GM06990 (cell line): ENCODE data around the gene INS.

Experiments
- DNase-seq: peaks from one replicate; pipeline ENCODE4 v3.0.0-alpha.2; 2011; ENCODE audit not compliant: insufficient read length; ENCODE audit errors: extremely low read depth
- H3K27me3 ChIP-seq: replicated peaks from 2 replicates; pipeline ENCODE4 v1.6.0; 2011; ENCODE audit warnings: low read length; ENCODE audit not compliant: control insufficient read depth, insufficient read depth
- H3K36me3 ChIP-seq: 2 replicates; pipeline ENCODE4 v1.5.1; 2011; ENCODE audit warnings: low read length; ENCODE audit not compliant: control insufficient read depth, insufficient read depth
- H3K4me3 ChIP-seq: replicated peaks from 2 replicates; pipeline ENCODE4 v1.5.1; 2011; ENCODE audit warnings: low read depth, mild to moderate bottlenecking, control low read depth, low read length
- CTCF ChIP-seq: IDR thresholded peaks from 2 replicates; pipeline ENCODE4 v1.5.1; 2011; ENCODE audit warnings: low read length, control low read depth, mild to moderate bottlenecking, inconsistent platforms; ENCODE audit not compliant: insufficient read depth, poor library complexity, severe bottlenecking

The INS gene

GRCh38 chr11:2121227-2122130 is 39.5 kb downstream of the INS start:
- no peak for DNase-seq
- Histone ChIP-seq H3K27me3 (no peaks in the 10 kb centered on the region; the same call in 1 of the 2 replicates), H3K4me3 (no peak overlapping the region), H3K36me3 (no peaks in the 10 kb centered on the region)
- TF ChIP-seq CTCF: no peak

- Histone ChIP-seq H3K27me3 (no peaks in the 10 kb centered on the region; the same call in 1 of the 2 replicates), H3K36me3 (no peaks in the 10 kb centered on the region)
Observed at GRCh38 chr11:2120359-2121100, 40.5 kb downstream of the INS start.

GRCh38 chr11:2118677-2119076 is 42.3 kb downstream of the INS start:
- no peak overlapping the region for H3K4me3 ChIP-seq
- no peak for TF ChIP-seq CTCF
- no peaks in the 10 kb centered on the region; the same call in 1 of the 2 replicates for H3K27me3 ChIP-seq
- DNase-seq: no peak
- H3K36me3 ChIP-seq: no peaks in the 10 kb centered on the region

More at GRCh38 chr11:2120359-2121100, 40.5 kb downstream of the INS start:
- no peak for TF ChIP-seq CTCF
- H3K4me3 ChIP-seq: no peak overlapping the region
- no peak for DNase-seq

GRCh38 chr11:2116680-2117079 is 44.3 kb downstream of the INS start:
- no peak for DNase-seq
- H3K36me3 ChIP-seq: no peaks in the 10 kb centered on the region
- H3K27me3 ChIP-seq: no peaks in the 10 kb centered on the region; the same call in 1 of the 2 replicates
- TF ChIP-seq CTCF: no peak
- H3K4me3 ChIP-seq: no peak overlapping the region

GRCh38 chr11:2115308-2115707 is 45.7 kb downstream of the INS start:
- no peak for DNase-seq
- H3K27me3 ChIP-seq: no peaks in the 10 kb centered on the region; the same call in 1 of the 2 replicates

More at GRCh38 chr11:2115308-2115707, 45.7 kb downstream of the INS start:
- H3K36me3 ChIP-seq: no peaks in the 10 kb centered on the region
- H3K4me3 ChIP-seq: no peak overlapping the region
- TF ChIP-seq CTCF: no peak
